HG03565 (cell line): ENCODE measurements around the gene TOX3.

ENCODE experiments used
- ATAC-seq: cut with Tn5 transposase; IDR thresholded peaks from one replicate; pipeline ENCODE4 v1.9.1; 2021; ENCODE audit warnings: mild to moderate bottlenecking, moderate library complexity; ENCODE audit not compliant: unreplicated experiment

The TOX3 gene

DNA sequence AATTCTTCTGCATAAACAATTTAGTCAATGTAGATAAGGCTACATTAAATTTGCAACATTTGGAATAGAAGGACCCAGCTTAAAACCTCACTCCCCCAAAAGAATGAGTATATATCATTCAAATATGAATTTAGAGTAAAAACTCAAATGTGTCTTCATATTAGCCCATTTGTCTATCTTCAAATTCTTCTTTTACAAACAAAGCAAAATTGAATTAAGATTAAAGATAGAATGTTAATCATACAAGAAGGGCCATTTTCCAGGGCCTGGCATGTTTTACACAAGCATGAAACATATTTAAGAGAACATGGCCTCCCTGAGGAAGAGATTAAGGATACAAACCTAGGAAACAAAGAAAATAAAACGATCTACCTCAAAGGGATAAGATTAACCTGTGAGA is 8.4 kb downstream of the TOX3 start:
- ATAC-seq = no peak

DNA sequence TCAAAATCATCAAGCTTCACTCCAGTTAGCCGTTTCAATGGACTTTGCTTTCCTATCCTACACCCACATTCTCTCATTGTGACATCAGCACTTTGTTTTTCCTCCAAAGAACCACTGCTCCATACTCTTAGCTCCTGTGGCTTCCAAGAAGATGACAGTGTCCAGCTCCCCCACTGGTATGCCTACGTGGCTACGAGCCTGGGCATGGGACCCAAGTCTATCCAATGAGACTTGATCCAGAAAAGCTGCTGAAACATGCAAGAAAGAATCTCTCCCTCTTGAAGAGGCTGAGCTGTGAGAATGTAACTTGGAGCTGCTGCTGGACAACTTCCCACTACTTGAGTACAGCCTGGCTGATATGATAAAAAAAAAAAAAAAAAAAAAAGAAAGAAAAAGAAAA is 9.4 kb downstream of the TOX3 start:
- no peak for ATAC-seq

DNA sequence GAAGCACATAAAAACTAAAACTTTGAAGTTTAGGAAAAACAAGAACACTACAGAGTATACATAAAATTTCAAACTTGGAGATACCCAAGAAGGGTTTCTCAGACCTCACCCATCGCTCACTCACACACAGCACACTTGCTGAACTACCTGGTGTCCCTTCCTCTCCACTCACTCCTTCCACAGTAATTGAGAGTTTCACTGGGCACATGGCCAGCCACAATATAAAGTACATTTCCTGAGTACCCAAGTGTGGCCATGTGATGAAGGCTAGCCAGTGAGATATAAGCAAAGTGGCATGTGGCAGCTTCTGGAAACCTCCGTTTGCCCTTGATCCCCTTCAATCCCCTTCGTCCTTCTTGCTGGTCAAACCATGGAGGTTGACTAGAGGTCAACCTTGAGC is 11.9 kb downstream of the TOX3 start:
- ATAC-seq = no peak

DNA sequence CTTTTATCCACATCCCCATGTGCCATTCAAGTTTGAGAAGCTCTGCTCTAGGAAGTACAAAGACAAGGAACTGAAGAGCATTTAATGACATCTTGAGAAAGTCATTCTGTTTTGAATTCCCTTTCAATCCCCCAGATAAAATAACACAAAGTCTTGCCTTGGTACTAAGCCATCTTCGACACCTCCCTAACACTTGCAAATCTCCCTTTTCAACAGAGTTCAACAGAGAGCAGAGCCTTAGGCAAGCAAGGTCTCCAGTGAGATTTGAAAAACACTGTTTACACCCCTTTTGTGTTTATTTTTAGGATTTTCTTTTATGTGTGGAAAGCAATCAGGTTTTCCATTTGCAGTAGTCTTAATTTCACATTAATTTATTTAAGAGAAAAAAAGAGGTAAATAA is 13.6 kb downstream of the TOX3 start:
- ATAC-seq = no peak

DNA sequence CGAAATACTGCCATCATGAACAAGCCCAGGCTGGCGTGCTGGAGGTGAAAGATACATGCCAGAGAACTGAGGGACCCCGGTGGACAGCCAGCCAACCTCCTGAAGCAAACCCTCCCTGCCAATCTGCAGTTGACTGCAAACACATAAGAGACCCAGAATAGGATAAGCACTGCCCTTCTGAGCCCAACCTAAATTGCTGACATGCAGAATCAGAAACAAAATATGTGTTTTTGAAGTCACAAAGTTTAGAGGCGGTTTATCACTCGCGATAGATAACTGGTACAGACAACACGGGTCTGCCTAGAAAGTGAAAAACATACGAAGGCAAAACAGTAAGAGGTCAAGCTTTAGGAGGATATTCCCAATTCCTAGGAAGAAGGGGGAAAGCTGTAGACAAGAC is 14.6 kb downstream of the TOX3 start:
- no peak for ATAC-seq

DNA sequence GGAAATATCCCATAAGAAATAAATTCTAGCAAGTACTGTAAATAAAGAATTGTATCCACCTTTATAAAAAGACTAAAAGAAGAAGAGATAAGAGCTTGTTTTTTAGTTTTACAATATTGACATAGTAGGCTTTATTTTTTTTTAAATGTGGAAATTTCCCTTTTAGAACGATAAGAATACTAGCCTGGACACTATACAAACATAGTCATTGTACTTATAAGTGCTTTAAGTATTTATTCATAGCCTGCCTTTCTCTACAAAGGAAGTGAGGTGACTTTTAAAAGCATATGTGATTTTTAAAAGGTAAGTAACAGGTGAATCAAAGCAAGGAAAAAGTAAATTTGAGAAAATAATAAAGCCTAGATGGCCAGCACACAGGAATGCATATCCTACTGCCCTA is 17.7 kb downstream of the TOX3 start:
- ATAC-seq = no peak

DNA sequence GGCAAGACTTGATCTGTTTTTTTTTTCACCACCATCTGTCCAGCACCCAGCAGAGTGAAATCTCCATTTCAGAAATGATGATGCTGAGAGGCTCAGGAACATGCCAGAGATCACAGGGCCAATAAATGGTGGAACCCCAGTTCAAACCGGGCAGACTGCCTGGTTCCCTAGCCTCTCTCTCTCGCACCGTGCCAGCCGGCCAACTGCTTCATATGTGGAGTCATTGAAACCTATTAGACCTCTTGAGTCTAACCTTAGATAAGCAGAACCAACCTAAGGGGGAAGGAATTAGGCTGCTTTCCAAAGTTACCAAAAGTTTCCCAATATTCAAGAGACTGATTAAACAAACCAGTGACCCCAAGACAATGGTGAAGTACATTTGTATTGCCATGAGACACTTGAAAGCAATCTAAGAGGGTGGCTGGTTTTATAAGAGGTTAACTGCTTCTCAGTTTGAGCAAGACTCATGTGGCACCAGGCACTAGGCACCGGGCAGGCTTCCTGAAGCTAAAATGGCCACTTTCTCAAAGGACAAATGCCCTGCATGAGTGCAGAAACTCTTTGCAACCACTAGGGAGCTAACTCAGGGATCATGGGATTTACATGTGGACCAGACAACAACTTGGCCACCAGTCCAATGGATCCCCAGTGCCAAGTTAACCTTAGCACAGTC is 18.4 kb downstream of the TOX3 start:
- no peak for ATAC-seq

DNA sequence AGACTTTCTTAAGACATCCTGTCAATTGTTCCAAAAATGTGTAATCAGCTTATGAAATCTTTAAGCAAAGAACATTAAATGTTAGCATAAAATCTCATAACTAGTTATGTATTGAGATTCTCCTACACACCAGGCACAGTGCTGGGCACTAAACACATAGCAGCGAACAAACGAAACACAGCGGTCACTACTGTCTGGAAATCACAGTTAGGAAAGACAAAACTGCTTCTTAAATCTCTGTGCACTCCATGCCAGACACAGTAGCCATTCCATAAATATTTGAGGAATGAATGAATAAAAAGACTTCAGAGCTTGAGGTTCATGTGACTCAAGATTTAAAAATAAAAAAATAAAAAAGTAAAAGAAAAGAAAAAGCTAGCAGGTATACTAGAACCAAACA is 20.1 kb downstream of the TOX3 start:
- no peak for ATAC-seq

DNA sequence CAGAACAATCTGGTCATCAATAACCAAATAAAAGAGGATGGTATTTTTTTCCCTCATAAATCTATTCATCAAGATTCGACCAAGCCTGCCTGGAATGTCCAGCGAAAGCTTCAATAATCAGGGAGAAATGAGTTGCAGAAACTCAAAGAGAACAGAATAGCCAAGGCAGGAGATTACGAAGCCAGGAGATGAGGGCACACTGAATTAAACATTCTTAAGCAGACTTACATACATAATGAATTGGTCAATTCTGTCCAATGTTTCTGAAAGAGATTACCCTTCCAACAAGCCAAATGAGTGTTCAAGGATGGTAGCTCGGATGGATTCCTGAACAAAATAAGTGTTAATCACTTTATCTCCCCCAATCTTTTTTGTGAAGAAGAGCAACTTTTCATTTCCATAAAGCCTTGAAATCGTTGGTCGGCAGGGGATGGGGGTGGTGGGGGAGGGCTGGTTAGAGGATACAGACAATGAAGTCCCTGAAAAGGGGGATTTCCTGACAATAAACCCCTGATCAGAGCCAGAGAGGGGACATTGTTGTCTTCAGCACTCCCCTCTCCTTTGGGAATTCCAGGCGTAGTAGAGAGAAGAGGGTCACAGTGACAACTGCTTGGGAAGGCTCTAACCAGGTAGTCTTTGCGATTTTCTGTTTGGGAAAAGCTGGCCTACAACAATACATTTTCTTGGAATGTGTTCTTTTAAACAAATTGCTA is 20.7 kb downstream of the TOX3 start:
- no peak for ATAC-seq

DNA sequence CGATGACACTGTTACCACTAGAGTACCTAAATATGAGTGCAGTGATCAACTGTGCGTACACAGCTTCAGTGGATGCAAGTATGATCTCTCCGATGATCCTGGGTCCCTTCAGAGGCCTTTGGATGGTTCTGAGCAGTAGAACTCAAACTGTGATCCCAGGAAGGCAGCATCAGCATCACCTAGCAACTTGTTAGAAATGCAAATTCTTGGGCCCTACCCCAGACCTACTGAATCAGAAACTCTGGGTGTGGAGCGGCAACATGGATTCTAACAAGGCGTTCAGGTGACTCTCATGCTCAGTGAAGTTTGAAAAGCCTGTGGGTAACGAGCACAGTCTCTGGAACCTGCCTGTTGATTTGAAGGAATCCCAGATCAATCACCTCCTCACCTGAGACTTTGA is 25.4 kb downstream of the TOX3 start:
- no peak for ATAC-seq

DNA sequence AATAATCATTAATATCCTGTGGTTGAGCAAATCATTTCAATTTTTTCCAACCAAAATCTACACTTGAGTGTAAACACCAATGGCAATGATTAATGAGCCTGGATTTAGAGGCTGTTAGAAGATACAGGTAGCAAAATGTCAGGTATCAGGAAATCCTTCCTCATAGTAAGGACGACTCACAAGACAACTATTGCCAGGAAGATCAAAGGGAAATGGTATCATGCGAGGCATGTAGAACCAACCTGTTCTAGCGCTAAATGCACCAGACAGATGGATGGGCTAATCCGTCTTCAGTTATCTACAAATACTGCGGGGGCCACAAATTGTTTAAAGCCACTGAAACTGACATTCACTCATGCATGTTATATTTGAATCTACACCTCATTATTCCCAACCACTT is 28.1 kb downstream of the TOX3 start:
- no peak for ATAC-seq

DNA sequence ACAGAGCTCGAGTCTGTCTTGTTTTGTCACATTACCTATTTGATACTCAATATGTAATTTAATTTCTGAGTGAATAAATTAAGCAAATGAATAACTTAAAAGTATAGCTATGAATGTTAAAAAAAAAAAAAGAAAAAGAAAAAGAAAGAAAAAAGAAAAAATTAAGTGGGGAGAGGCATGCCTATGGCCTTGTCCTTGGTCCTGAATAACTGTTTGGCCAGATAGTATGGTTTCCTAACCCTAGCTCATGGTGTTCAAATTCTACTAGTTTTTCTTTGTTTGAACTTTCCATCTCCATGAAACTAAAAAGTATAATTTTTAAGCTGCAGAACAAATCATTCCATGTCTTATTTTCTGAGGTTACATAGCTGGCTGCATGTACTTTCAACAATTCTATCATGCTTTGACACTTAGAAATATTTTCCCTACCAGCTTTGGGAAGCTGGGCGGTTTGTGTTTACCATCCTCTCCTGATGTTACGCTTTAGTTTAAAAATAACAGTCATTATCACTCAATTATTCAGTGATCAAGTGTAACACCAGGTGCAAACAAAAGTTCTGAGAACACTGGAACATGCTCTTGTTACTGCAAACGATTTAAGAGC is 31.8 kb downstream of the TOX3 start:
- ATAC-seq = no peak

DNA sequence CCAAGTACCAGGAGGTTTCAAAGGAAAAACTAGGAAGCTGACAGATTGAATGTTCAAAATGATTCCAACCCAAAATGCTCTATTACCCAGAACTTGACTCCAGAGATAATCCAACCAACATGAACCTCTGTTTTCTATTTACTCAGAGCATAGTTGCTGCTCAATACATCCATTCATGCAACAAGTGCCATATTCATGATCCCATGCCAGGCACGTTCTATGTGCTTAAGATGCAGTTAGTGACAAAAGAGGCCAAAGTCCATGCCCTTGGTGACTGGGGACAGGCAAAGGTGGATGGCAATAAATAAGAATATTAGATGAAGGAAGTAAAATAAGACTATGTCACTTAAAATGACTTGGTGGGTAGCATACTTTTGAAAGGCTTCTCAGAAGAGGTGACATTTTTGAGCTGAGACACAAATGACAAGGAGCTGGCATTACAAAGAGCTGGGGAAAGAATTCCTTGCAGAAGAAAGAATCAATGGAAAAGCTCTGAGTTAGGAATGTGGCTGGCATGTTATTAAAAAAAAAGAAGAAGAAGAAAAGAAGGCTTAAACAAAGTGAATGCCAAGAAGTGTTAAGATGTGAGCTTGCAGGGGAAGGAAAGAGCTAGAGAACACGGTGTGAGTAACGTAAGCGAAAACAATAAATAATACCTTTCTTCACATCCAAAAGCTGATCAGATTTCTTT is 34.5 kb downstream of the TOX3 start:
- no peak for ATAC-seq

DNA sequence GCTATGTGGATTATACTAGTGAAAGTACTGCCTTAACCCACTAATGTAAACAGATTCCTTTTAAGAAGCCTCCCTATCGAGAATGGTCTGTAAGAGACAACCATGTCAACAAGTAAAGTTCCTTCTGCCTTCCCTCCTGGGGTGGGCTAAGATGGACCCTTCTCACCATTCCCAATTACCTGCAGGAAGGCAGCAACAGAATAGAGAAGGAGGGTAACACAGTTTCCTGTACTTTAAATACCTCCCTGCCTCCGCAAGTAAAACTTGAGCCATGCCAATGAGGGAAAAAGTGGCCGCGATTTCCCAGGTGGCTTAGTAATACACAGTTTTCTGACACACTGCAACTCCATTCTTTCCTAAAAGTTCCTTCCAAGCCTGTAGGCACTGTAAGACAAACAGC is 45.2 kb downstream of the TOX3 start:
- ATAC-seq = no peak

DNA sequence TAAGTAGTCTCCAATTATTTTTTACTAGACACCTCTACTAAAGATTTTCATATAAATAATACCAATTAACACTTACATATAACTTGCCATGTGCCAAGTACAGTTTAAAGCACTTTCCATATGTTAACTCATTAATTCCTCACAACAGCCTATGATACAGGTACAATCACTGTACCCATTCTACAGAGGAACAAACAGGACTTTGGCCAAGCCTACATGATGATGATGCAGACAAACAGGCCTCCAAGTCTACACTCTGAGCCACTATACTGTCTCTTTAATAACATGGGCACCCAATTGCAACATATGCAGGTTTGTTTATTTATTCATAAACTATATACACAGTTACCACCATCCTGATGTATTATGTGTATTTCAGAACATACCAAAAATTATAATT is 46.0 kb downstream of the TOX3 start:
- ATAC-seq = no peak

DNA sequence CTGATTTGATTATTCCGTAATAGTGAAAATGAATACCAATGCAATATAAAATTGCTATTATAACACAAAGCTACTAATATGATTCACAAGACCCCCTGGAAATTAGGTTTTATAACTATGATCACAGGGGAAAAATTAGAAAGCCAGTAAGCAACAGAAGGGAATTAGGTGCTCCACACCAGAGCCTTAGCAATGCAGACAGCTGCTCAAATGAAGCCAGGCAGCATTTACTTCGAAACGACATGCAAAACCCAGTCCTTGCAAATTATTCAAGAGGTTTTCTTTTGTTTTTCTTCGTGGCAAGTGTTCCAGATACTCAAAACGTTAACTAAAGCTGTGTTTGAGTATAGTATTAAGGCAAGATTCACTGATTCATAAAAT is 47.9 kb downstream of the TOX3 start:
- no peak for ATAC-seq

DNA sequence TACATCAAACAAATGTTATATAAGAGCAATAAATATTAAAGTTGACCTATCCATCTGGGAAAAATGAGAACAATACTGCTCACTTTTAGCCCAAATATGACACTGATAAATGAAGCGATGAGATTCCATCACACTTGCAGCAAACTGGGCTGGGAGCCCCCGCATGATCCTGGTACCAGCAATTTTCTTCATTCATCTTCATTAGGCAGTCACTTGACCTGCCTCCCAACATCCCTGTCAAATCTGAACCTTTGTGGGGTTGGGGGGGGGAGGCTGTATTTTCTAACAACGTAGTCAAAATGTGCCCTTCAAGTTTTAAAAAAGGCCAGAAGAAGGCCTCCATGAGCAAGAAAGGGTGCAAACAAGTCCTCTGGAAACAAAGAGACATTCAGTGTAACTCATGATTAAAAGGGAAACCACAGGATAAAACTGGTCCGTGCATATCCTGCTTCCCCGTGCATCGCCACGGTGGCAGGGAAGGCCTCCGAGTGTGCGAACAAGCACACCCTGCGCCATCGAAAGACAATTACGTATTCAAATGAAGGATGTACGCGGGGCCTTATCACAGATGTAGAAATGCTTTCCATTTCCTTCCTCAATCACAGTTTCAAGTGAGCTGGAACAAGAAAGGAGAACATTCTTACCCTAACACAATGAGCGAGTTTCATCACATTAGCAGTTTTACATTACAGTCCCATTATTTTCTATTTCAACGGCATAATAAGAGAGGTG is 48.4 kb downstream of the TOX3 start:
- no peak for ATAC-seq

DNA sequence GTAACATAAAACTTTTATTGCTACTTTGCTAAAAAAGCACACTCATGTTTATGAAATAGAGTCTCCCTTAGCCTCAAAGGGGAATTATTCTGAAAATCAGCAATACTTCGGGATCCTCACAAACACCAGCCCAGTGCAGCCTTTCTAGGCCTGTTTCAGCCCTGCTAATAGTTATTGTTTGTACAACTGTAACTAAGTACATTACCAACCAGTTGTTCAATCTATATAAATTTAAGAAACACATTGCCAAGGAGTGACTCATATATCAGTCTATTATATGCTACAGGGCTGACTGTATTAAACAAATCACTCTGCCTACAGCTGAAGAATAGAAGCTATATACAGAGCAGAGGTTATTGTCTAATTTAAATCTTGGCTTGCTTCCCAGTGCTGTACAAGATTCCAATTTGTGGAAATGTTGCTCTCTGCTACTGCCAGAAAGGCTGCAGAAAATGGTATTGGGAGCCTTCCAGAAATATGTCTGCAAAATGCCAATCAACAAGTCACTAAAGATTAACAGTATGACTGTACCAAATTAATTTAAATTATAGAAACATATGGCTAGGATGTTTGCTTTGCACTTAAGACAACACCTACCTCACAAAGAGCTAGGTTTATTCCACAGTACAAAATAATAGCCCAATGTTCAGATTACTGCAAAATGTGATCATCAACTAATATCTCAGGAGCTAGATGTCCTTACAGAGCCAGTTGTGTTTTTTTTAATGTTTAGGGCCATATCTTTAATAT is 49.7 kb downstream of the TOX3 start:
- no peak for ATAC-seq

DNA sequence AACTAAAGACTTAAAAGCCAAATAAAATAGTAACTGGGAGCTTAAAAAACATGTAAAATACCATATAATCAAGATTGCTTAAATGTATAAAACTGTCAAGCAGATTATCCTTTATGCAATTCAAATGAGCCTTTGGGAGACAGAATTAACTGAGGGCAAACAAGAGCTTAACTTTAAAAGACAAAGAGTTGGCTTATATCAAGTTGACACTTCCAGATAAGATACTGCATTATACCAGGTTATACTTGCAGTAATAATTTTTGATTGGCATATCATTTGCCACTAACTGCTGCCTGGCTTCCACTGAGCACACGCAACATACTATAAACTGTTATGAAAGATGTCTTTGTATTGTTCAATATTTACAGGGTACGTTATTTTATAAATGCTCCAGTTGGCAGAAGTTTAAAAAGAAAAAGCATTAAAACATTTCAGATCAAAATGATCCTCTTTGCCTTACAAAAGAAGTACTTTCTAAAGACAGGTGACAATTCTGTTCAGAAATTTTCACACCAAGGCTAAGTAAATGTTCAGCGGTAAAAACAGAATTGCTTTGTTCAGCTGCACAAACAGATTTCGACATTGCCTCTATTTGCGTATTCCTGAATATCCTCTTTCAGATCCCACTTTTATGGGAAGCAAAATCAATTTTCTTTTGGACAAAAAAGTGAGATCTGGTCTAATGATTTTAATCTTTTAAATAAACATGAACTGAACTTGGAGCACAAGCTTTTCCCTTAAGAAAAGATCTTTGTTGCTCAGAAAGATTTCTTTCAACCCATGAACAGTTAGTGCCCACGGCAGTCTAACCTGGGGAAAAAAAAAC is 50.7 kb downstream of the TOX3 start:
- ATAC-seq = no peak

DNA sequence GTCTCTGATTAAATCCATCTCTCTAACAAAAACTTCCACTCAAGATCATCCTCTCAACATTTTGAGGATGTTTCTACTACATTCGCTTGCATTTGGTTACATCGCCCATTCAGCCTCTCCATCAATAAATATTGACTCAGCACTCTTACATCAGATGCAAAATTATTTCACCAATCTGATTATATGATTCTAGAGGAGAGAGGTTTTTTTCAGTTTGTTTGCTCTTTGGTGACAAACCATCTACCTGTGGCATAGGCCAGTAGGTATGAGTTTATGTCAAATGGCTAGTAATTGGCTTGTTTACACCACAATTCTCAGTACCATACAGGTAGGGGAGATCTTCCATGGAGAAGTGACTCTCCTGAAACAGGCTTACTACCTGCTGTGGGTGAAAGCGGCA is 52.3 kb downstream of the TOX3 start:
- ATAC-seq = no peak
